ENCODE data around the gene TEX26. TPM values are rescaled to one million over a fixed set of nuclear protein-coding genes. Genes with fewer than 3 reads are reported as not detected.

TEX26 gene
- total and polyA plus RNA-seq, 12 donors = 0.10 to 1.1 (median 0.51) TPM; not detected in 8

GRCh38 chr13:30934381-30934780 is 1.9 kb downstream of the TEX26 start:
- Histone ChIP-seq H3K4me3 (no peak overlapping the region), H3K27me3 (no peaks in the 10 kb centered on the region), H3K27ac (no peak overlapping the region), H3K36me3 (replicated peaks in 1 of 2) (no peaks in the 10 kb centered on the region), H3K4me1 (replicated peaks in 1 of 2) (no peaks in the 10 kb centered on the region), H3K9me3 (replicated peaks in 1 of 3) (no peaks in the 10 kb centered on the region)
- WGBS, 4 donors = 46 to 79% (median 64%) methylated on average over 2 to 6 of the region's 6 CpGs
- TF ChIP-seq POLR2A (IDR thresholded peaks at IDR 0.05) (no peak), CTCF (IDR thresholded peaks at IDR 0.05) (no peak)
- DNase-seq = no peak
- intact Hi-C loops (cut with DNase I) = no loop called here

- H3K27ac ChIP-seq = no peak overlapping the region
- 84 to 100% (median 88%) methylated on average over 2 to 3 of the region's 3 CpGs; no CpG with 5 or more reads in 1 of the 4 donors for WGBS, 4 donors
- intact Hi-C loops (cut with DNase I) = no loop called here
- H3K36me3 ChIP-seq (replicated peaks in 1 of 2) = no peaks in the 10 kb centered on the region
- TF ChIP-seq POLR2A (IDR thresholded peaks at IDR 0.05) (no peak), CTCF (IDR thresholded peaks at IDR 0.05) (no peak)
- H3K4me1 ChIP-seq (replicated peaks in 1 of 2) = no peaks in the 10 kb centered on the region
- H3K4me3 ChIP-seq = no peak overlapping the region
- DNase-seq = no peak
- no peaks in the 10 kb centered on the region for H3K9me3 ChIP-seq (replicated peaks in 1 of 3)
- no peaks in the 10 kb centered on the region for H3K27me3 ChIP-seq
Measured at GRCh38 chr13:30934803-30935202, 2.3 kb downstream of the TEX26 start.

- H3K4me1 ChIP-seq (replicated peaks in 1 of 2) = no peaks in the 10 kb centered on the region
- intact Hi-C loops (cut with DNase I) = no loop called here
- no peak for DNase-seq
- TF ChIP-seq CTCF (IDR thresholded peaks at IDR 0.05) (no peak), POLR2A (IDR thresholded peaks at IDR 0.05) (no peak)
- no peaks in the 10 kb centered on the region for H3K27me3 ChIP-seq
- WGBS, 4 donors = 69 to 85% (median 75%) methylated on average over 4 of the region's 4 CpGs
- no peak overlapping the region for H3K4me3 ChIP-seq
- no peaks in the 10 kb centered on the region for H3K9me3 ChIP-seq (replicated peaks in 1 of 3)
- H3K27ac ChIP-seq = no peak overlapping the region
- H3K36me3 ChIP-seq (replicated peaks in 1 of 2) = no peaks in the 10 kb centered on the region
Measured at GRCh38 chr13:30936971-30937370, 4.5 kb downstream of the TEX26 start.

GRCh38 chr13:30943881-30944280 is 11.4 kb downstream of the TEX26 start:
- DNase-seq = no peak
- no peak overlapping the region for H3K27ac ChIP-seq
- H3K9me3 ChIP-seq (replicated peaks in 1 of 3) = no peaks in the 10 kb centered on the region
- no peaks in the 10 kb centered on the region for H3K27me3 ChIP-seq
- intact Hi-C loops (cut with DNase I) = no loop called here
- no peak overlapping the region for H3K4me3 ChIP-seq
- H3K36me3 ChIP-seq (replicated peaks in 1 of 2) = no peaks in the 10 kb centered on the region
- 74 to 78% (median 76%) methylated on average over 3 of the region's 3 CpGs for WGBS, 4 donors
- TF ChIP-seq POLR2A (IDR thresholded peaks at IDR 0.05) (no peak), CTCF (IDR thresholded peaks at IDR 0.05) (no peak)
- no peaks in the 10 kb centered on the region for H3K4me1 ChIP-seq (replicated peaks in 1 of 2)

Data from adrenal gland (tissue), 12 donors.